Thyroid gland (tissue), 4 donors: Measurements from ENCODE around the gene MIGA1. TPM values are rescaled to one million over a fixed set of nuclear protein-coding genes. Genes with fewer than 3 reads are reported as not detected.
"Not testable (repeated sequence)": the region's sequence is repeated elsewhere in the genome, so short reads cannot be mapped to it uniquely, and the experiment has no call there.

Experiments used
- DNase-seq, 2 donors: peaks; one replicate each; pipeline ENCODE4 v3.0.0-alpha.2; 2019
- H3K27ac ChIP-seq, 3 donors: fragments of 200-600 bp; sonication (generic); 1 replicate in 2 of 3; 2 replicates in 1 of 3; pipeline ENCODE4 v1.5.1; 2016 to 2019; ENCODE audit warnings: mild to moderate bottlenecking in 1 of 3, moderate library complexity in 1 of 3
- H3K27me3 ChIP-seq: fragments of 200-600 bp; sonication (generic); one replicate; pipeline ENCODE4 v1.5.1; 2019
- H3K36me3 ChIP-seq, 2 donors: fragments of 200-600 bp; sonication (generic); one replicate each; pipeline ENCODE4 v1.5.1; 2016 to 2019
- H3K4me1 ChIP-seq, 2 donors: fragments of 200-600 bp; sonication (generic); one replicate each; pipeline ENCODE4 v1.5.1; 2017 to 2019
- H3K4me3 ChIP-seq, 3 donors: fragments of 200-600 bp; sonication (generic); replicated peaks in 1 of 3; 1 replicate in 2 of 3; 2 replicates in 1 of 3; pipeline ENCODE4 v1.5.1; 2016; ENCODE audit warnings: mild to moderate bottlenecking in 1 of 3
- H3K9me3 ChIP-seq: fragments of 200-600 bp; sonication (generic); one replicate; pipeline ENCODE4 v1.5.1; 2017
- CTCF ChIP-seq, 6 experiments: fragments of 200-600 bp in 3 of 6; fragments of 450-650 bp in 3 of 6; sonication (generic) in 3 of 6; IDR thresholded peaks; one replicate each; pipeline ENCODE4 v1.5.1; 2016 to 2019; ENCODE audit warnings: antibody characterized with exemption in 6 of 6, mild to moderate bottlenecking in 2 of 6, inconsistent platforms in 1 of 6, moderate library complexity in 1 of 6
- POLR2A ChIP-seq, 2 donors: fragments of 450-650 bp; IDR thresholded peaks; one replicate each; pipeline ENCODE4 v1.6.1; 2017; ENCODE audit warnings: antibody characterized with exemption in 2 of 2, mild to moderate bottlenecking in 2 of 2, moderate library complexity in 1 of 2
- WGBS, 2 donors: methylation state at CpG; one replicate each; pipeline ENCODE4 v1.1.5; 2017; 5-methylcytosine and 5-hydroxymethylcytosine counted together
- intact Hi-C: fragments of 100-400 bp; cut with DNase I; formaldehyde crosslinking; loops from one replicate; pipeline ENCODE4 v1.15.1; 2023
- total RNA-seq, 4 donors: library from RNA; depleted of rRNA; stranded (reverse); fragments of >200 nt; gene quantifications; one replicate each; pipeline ENCODE4 v1.2.3, GENCODE V29; 2016

MIGA1 gene
- total RNA-seq, 4 donors from 2014 or later: 25.8 to 34.6 (median 30.5) TPM

GRCh38 chr1:77776007-77776700, 3.3 kb upstream of the MIGA1 start:
- Histone ChIP-seq H3K9me3 (no peaks in the 10 kb centered on the region), H3K27ac (no peak overlapping the region), H3K4me3 (no peak overlapping the region), H3K4me1 (peaks cover 4 to 6% of the 10 kb centered on the region in 2 donors), H3K36me3 (no peaks in the 10 kb centered on the region), H3K27me3 (no peaks in the 10 kb centered on the region)
- TF ChIP-seq POLR2A (IDR thresholded peaks at IDR 0.05) (no peak), CTCF (IDR thresholded peaks at IDR 0.05) (no peak)
- WGBS, 2 donors: 75 to 77% methylated on average over 7 of the region's 7 CpGs
- no peak for DNase-seq
- intact Hi-C loops: no loop called here

GRCh38 chr1:77781683-77782082, 2.2 kb downstream of the MIGA1 start:
- H3K9me3 ChIP-seq: no peaks in the 10 kb centered on the region
- DNase-seq: no peak
- H3K4me1 ChIP-seq: peaks cover 5 to 17% of the 10 kb centered on the region in 2 donors
- H3K27me3 ChIP-seq: no peaks in the 10 kb centered on the region
- H3K36me3 ChIP-seq: peaks cover 6 to 10% of the 10 kb centered on the region in 2 donors
- intact Hi-C loops: no loop called here
- no peak overlapping the region for H3K4me3 ChIP-seq
- TF ChIP-seq CTCF (IDR thresholded peaks at IDR 0.05): no peak
- no peak for TF ChIP-seq POLR2A (IDR thresholded peaks at IDR 0.05)
- H3K27ac ChIP-seq: no peak overlapping the region
- WGBS, 2 donors: 93 to 94% methylated on average over 1 of the region's 1 CpG

GRCh38 chr1:77783141-77783540, 3.7 kb downstream of the MIGA1 start:
- Histone ChIP-seq H3K36me3 (peaks cover 8 to 10% of the 10 kb centered on the region in 2 donors), H3K27me3 (no peaks in the 10 kb centered on the region), H3K4me1 (peaks cover 5 to 17% of the 10 kb centered on the region in 2 donors), H3K9me3 (no peaks in the 10 kb centered on the region), H3K27ac (no peak overlapping the region), H3K4me3 (no peak overlapping the region)
- no peak for TF ChIP-seq POLR2A (IDR thresholded peaks at IDR 0.05)
- TF ChIP-seq CTCF (IDR thresholded peaks at IDR 0.05): no peak
- WGBS, 2 donors: 91 to 93% methylated on average over 2 of the region's 2 CpGs
- DNase-seq: no peak
- intact Hi-C loops: no loop called here

- DNase-seq, H3K27ac ChIP-seq, intact Hi-C loops, H3K9me3 ChIP-seq, H3K27me3 ChIP-seq, H3K4me3 ChIP-seq: not testable (repeated sequence)
- Histone ChIP-seq H3K36me3 (peaks cover 10 to 17% of the 10 kb centered on the region in 2 donors), H3K4me1 (peaks cover under 1 to 11% of the 10 kb centered on the region in 2 donors)
- 92 to 100% methylated on average over 1 to 2 of the region's 2 CpGs for WGBS, 2 donors
These were observed 6.8 kb downstream of the MIGA1 start for GRCh38 chr1:77786093-77786741.

GRCh38 chr1:77794550-77794949, 15.1 kb downstream of the MIGA1 start:
- WGBS, 2 donors: 90 to 98% methylated on average over 3 of the region's 3 CpGs
- H3K36me3 ChIP-seq: no peaks in the 10 kb centered on the region
- intact Hi-C loops: no loop called here

More at GRCh38 chr1:77794550-77794949, 15.1 kb downstream of the MIGA1 start:
- Histone ChIP-seq H3K27ac (no peak overlapping the region), H3K4me3 (no peak overlapping the region), H3K4me1 (no peaks in the 10 kb centered on the region), H3K27me3 (no peaks in the 10 kb centered on the region), H3K9me3 (no peaks in the 10 kb centered on the region)
- no peak for DNase-seq
- TF ChIP-seq POLR2A (IDR thresholded peaks at IDR 0.05): no peak
- no peak for TF ChIP-seq CTCF (IDR thresholded peaks at IDR 0.05)
